ENCODE data around the gene PLSCR2.
A peak's percentile ranks its signal among the peaks of the same experiment; 100 is the strongest.

Gene PLSCR2

GRCh38 chr3:146504498-146505197 is 35.3 kb upstream of the PLSCR2 start:
- Histone ChIP-seq H3K4me1 (ENCODE audit: insufficient read depth, low read length, poor library complexity, severe bottlenecking) (no peaks in the 10 kb centered on the region), H2AFZ (ENCODE audit: low read length) (no peak overlapping the region), H3K27me3 (ENCODE audit: insufficient read depth, low read length, poor library complexity, severe bottlenecking) (no peaks in the 10 kb centered on the region), H3K9me2 (replicated peaks; ENCODE audit: low read depth, low read length) (no peaks in the 10 kb centered on the region), H3K36me3 (ENCODE audit: insufficient read depth, low read length) (no peaks in the 10 kb centered on the region), H3K4me3 (ENCODE audit: low read length, poor library complexity, severe bottlenecking) (no peak overlapping the region), H3K9ac (ENCODE audit: low read depth, low read length, poor library complexity, severe bottlenecking) (no peak overlapping the region), H4K20me1 (ENCODE audit: insufficient read depth, low read length, poor library complexity, severe bottlenecking) (no peaks in the 10 kb centered on the region), H3K4me2 (ENCODE audit: low read depth, low read length, poor library complexity, severe bottlenecking) (no peak overlapping the region), H3K79me2 (ENCODE audit: insufficient read depth, low read length) (no peaks in the 10 kb centered on the region), H3K9me3 (ENCODE audit: insufficient read depth, low read depth, low read length) (no peaks in the 10 kb centered on the region), H3F3A (ENCODE audit: low read depth) (no peaks in the 10 kb centered on the region)
- no peak for TF ChIP-seq CTCF (conservative IDR thresholded peaks at IDR 0.05; ENCODE audit: low read length)
- TF ChIP-seq EZH2phosphoT487 (IDR thresholded peaks at IDR 0.05; ENCODE audit: borderline replicate concordance), result no peak

- Histone ChIP-seq H3K9me2 (replicated peaks; ENCODE audit: low read depth, low read length) (no peaks in the 10 kb centered on the region), H4K20me1 (ENCODE audit: insufficient read depth, low read length, poor library complexity, severe bottlenecking) (no peaks in the 10 kb centered on the region), H3K27me3 (ENCODE audit: insufficient read depth, low read length, poor library complexity, severe bottlenecking) (no peaks in the 10 kb centered on the region), H3K4me3 (ENCODE audit: low read length, poor library complexity, severe bottlenecking) (no peak overlapping the region), H2AFZ (ENCODE audit: low read length) (no peak overlapping the region), H3K4me2 (ENCODE audit: low read depth, low read length, poor library complexity, severe bottlenecking) (no peak overlapping the region), H3K79me2 (ENCODE audit: insufficient read depth, low read length) (no peaks in the 10 kb centered on the region), H3K9ac (ENCODE audit: low read depth, low read length, poor library complexity, severe bottlenecking) (no peak overlapping the region), H3K9me3 (ENCODE audit: insufficient read depth, low read depth, low read length) (no peaks in the 10 kb centered on the region), H3K4me1 (ENCODE audit: insufficient read depth, low read length, poor library complexity, severe bottlenecking) (no peaks in the 10 kb centered on the region), H3K36me3 (ENCODE audit: insufficient read depth, low read length) (no peaks in the 10 kb centered on the region), H3F3A (ENCODE audit: low read depth) (no peaks in the 10 kb centered on the region)
- TF ChIP-seq EZH2phosphoT487 (IDR thresholded peaks at IDR 0.05; ENCODE audit: borderline replicate concordance) (no peak), CTCF (conservative IDR thresholded peaks at IDR 0.05; ENCODE audit: low read length) (peak; percentile 16; the same call in 1 of the 2 replicates)
Observed at GRCh38 chr3:146503461-146504202, 34.3 kb upstream of the PLSCR2 start.

GRCh38 chr3:146502887-146503460 is 33.6 kb upstream of the PLSCR2 start:
- Histone ChIP-seq H3K27me3 (ENCODE audit: insufficient read depth, low read length, poor library complexity, severe bottlenecking) (no peaks in the 10 kb centered on the region), H3K9me2 (replicated peaks; ENCODE audit: low read depth, low read length) (no peaks in the 10 kb centered on the region), H3K9ac (ENCODE audit: low read depth, low read length, poor library complexity, severe bottlenecking) (no peak overlapping the region), H3K4me3 (ENCODE audit: low read length, poor library complexity, severe bottlenecking) (no peak overlapping the region), H4K20me1 (ENCODE audit: insufficient read depth, low read length, poor library complexity, severe bottlenecking) (no peaks in the 10 kb centered on the region), H3K79me2 (ENCODE audit: insufficient read depth, low read length) (no peaks in the 10 kb centered on the region), H2AFZ (ENCODE audit: low read length) (no peak overlapping the region), H3K4me2 (ENCODE audit: low read depth, low read length, poor library complexity, severe bottlenecking) (no peak overlapping the region), H3K9me3 (ENCODE audit: insufficient read depth, low read depth, low read length) (no peaks in the 10 kb centered on the region), H3F3A (ENCODE audit: low read depth) (no peaks in the 10 kb centered on the region), H3K36me3 (ENCODE audit: insufficient read depth, low read length) (no peaks in the 10 kb centered on the region), H3K4me1 (ENCODE audit: insufficient read depth, low read length, poor library complexity, severe bottlenecking) (no peaks in the 10 kb centered on the region)
- TF ChIP-seq EZH2phosphoT487 (IDR thresholded peaks at IDR 0.05; ENCODE audit: borderline replicate concordance) (no peak), CTCF (conservative IDR thresholded peaks at IDR 0.05; ENCODE audit: low read length) (no peak)
